ENCODE data around the gene PROX2. TPM values are rescaled to one million over a fixed set of nuclear protein-coding genes. Genes with fewer than 3 reads are reported as not detected.

The PROX2 gene
- total and polyA plus RNA-seq, 2 donors (not counting 1 experiment from before 2014, with no cell fraction given) = 0.03 to 0.07 TPM

GRCh38 chr14:74856366-74856765, 19.6 kb downstream of the PROX2 start:
- Histone ChIP-seq H3K4me3 (ENCODE audit: control extremely low read depth in 1 of 5, extremely low read depth in 1 of 5, insufficient read depth in 1 of 5, low read depth in 2 of 5, low read length in 4 of 5) (no peak overlapping the region), H3K27ac (ENCODE audit: low read length in 2 of 2) (no peak overlapping the region), H3K79me2 (ENCODE audit: control insufficient read depth, insufficient read depth, low read length) (no peaks in the 10 kb centered on the region), H3K9me3 (ENCODE audit: control extremely low read depth in 1 of 3, control insufficient read depth in 2 of 3, insufficient read depth in 1 of 3, low read length in 2 of 3) (no peaks in the 10 kb centered on the region), H3K4me1 (ENCODE audit: control insufficient read depth in 2 of 2, insufficient read depth in 2 of 2, low read length in 2 of 2) (peaks cover 3 to 33% of the 10 kb centered on the region in 2 donors), H3K36me3 (replicated peaks in 1 of 2; ENCODE audit: control extremely low read depth in 1 of 2, control insufficient read depth in 1 of 2, extremely low read depth in 1 of 2, insufficient read depth in 2 of 2, low read length in 1 of 2) (peaks cover 0 to 3% of the 10 kb centered on the region in 2 experiments), H4K20me1 (ENCODE audit: control insufficient read depth, insufficient read depth, low read length, poor library complexity, severe bottlenecking) (no peaks in the 10 kb centered on the region), H2AFZ (ENCODE audit: insufficient read depth, low read depth, low read length, poor library complexity, severe bottlenecking) (no peak overlapping the region), H3K27me3 (replicated peaks in 1 of 4; ENCODE audit: control extremely low read depth in 1 of 4, control insufficient read depth in 3 of 4, insufficient read depth in 4 of 4, low read length in 3 of 4) (no peaks in the 10 kb centered on the region), H3K9ac (ENCODE audit: low read length) (no peak overlapping the region), H3K4me2 (replicated peaks; ENCODE audit: low read depth, low read length, poor library complexity, severe bottlenecking) (no peak overlapping the region)
- TF ChIP-seq CTCF (IDR thresholded peaks at IDR 0.05) (no peak), EZH2 (IDR thresholded peaks at IDR 0.05; ENCODE audit: borderline replicate concordance, insufficient read depth, low read depth, low read length, poor library complexity, severe bottlenecking) (no peak)
- no peak for DNase-seq
- Mint-ChIP-seq H3K9me3 (ENCODE audit: insufficient read depth) (no peaks in the 10 kb centered on the region), H3K4me1 (peaks cover 30% of the 10 kb centered on the region), H3K27ac (no peak overlapping the region), H3K4me3 (no peak overlapping the region), H3K27me3 (no peaks in the 10 kb centered on the region)
- ChIA-PET CTCF (interaction anchor here (0.8 to 41.3 kb wide), 7 partner anchors 8 to 232 kb away, joined by 3 to 926 read pairs (median 3); partner anchors contain the start of genes DLST and PROX2), POLR2A (no interaction called here)
- intact Hi-C loops (cut with micrococcal nuclease) = no loop called here
- WGBS (ENCODE audit: insufficient coverage) = no CpG with 5 or more reads among the region's 1 CpG
- no peak for ATAC-seq (ENCODE audit: low read depth)

- Mint-ChIP-seq H3K4me1 (peaks cover 29% of the 10 kb centered on the region), H3K27me3 (no peaks in the 10 kb centered on the region), H3K4me3 (no peak overlapping the region), H3K9me3 (ENCODE audit: insufficient read depth) (no peaks in the 10 kb centered on the region), H3K27ac (no peak overlapping the region)
- Histone ChIP-seq H2AFZ (ENCODE audit: insufficient read depth, low read depth, low read length, poor library complexity, severe bottlenecking) (no peak overlapping the region), H3K4me2 (replicated peaks; ENCODE audit: low read depth, low read length, poor library complexity, severe bottlenecking) (no peak overlapping the region), H3K79me2 (ENCODE audit: control insufficient read depth, insufficient read depth, low read length) (no peaks in the 10 kb centered on the region), H3K4me1 (ENCODE audit: control insufficient read depth in 2 of 2, insufficient read depth in 2 of 2, low read length in 2 of 2) (peaks cover 3 to 30% of the 10 kb centered on the region in 2 donors), H3K9ac (ENCODE audit: low read length) (no peak overlapping the region), H3K36me3 (replicated peaks in 1 of 2; ENCODE audit: control extremely low read depth in 1 of 2, control insufficient read depth in 1 of 2, extremely low read depth in 1 of 2, insufficient read depth in 2 of 2, low read length in 1 of 2) (peaks cover 0 to 3% of the 10 kb centered on the region in 2 experiments), H3K27me3 (replicated peaks in 1 of 4; ENCODE audit: control extremely low read depth in 1 of 4, control insufficient read depth in 3 of 4, insufficient read depth in 4 of 4, low read length in 3 of 4) (no peaks in the 10 kb centered on the region), H3K4me3 (ENCODE audit: control extremely low read depth in 1 of 5, extremely low read depth in 1 of 5, insufficient read depth in 1 of 5, low read depth in 2 of 5, low read length in 4 of 5) (no peak overlapping the region), H4K20me1 (ENCODE audit: control insufficient read depth, insufficient read depth, low read length, poor library complexity, severe bottlenecking) (no peaks in the 10 kb centered on the region), H3K9me3 (ENCODE audit: control extremely low read depth in 1 of 3, control insufficient read depth in 2 of 3, insufficient read depth in 1 of 3, low read length in 2 of 3) (no peaks in the 10 kb centered on the region), H3K27ac (ENCODE audit: low read length in 2 of 2) (no peak overlapping the region)
- intact Hi-C loops (cut with micrococcal nuclease) = no loop called here
- POLR2A ChIA-PET = no interaction called here
- ATAC-seq (ENCODE audit: low read depth) (no peak), DNase-seq (no peak)
- CTCF ChIA-PET = interaction anchor here (0.8 to 41.3 kb wide), 7 partner anchors 8 to 233 kb away, joined by 3 to 926 read pairs (median 3); partner anchors contain the start of genes DLST and PROX2
- WGBS (ENCODE audit: insufficient coverage) = 35% methylated on average over 4 of the region's 4 CpGs
- TF ChIP-seq EZH2 (IDR thresholded peaks at IDR 0.05; ENCODE audit: borderline replicate concordance, insufficient read depth, low read depth, low read length, poor library complexity, severe bottlenecking) (no peak), CTCF (IDR thresholded peaks at IDR 0.05) (no peak)
These were observed 20.0 kb downstream of the PROX2 start for GRCh38 chr14:74855945-74856344.

Measured in B cell (primary cell).